GM19025 (cell line): ENCODE results near the gene HPDL.
"Not testable (repeated sequence)": the region's sequence is repeated elsewhere in the genome, so short reads cannot be mapped to it uniquely, and the experiment has no call there.

ENCODE experiments used
- ATAC-seq: cut with Tn5 transposase; IDR thresholded peaks from one replicate; pipeline ENCODE4 v1.9.1; 2021; ENCODE audit warnings: mild to moderate bottlenecking, low read depth, moderate library complexity; ENCODE audit not compliant: unreplicated experiment

Gene HPDL

GRCh38 chr1:45326627-45327623 is at the start of gene HPDL:
Gene HPDL (plus strand): TSS chr1:45326895. CDS start chr1:45327149, 254 bp downstream.
- no peak for ATAC-seq

DNA sequence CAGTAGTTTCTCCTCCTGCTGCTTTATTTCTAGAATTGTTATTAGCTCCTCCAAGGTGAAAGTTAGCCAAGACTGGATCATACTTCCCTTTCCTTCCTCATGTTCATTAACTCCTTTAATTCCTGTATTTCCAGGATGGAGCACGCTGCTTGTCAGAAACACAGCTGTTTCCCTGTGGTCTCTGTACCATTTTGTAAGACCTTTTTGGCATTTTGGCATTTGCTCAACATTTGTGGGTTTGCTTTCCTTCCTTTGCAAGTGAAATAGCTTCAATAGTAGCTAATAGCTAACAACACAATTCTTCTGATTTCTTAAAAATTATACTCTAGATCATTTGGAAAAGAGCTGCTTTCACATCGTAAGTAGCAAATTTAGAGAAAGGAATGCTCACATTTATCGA is 44.3 kb upstream of the HPDL start:
- no peak for ATAC-seq

GRCh38 chr1:45284858-45285257 is 41.8 kb upstream of the HPDL start:
- not testable (repeated sequence) for ATAC-seq

DNA sequence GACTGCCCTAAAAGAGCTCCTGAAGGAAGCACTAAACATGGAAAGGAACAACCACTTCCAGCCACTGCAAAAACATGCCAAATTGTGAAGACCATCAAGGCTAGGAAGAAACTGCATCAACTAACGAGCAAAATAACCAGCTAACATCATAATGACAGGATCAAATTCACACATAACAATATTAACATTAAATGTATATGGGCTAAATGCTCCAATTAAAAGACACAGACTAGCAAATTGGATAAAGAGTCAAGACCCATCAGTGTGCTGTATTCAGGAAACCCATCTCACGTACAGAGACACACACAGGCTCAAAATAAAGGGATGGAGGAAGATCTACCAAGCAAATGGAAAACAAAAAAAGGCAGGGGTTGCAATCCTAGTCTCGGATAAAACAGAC is 40.2 kb upstream of the HPDL start:
- not testable (repeated sequence) for ATAC-seq

GRCh38 chr1:45291002-45291401 is 35.7 kb upstream of the HPDL start:
- ATAC-seq, result not testable (repeated sequence)

GRCh38 chr1:45291716-45292115 is 35.0 kb upstream of the HPDL start:
- no peak for ATAC-seq

DNA sequence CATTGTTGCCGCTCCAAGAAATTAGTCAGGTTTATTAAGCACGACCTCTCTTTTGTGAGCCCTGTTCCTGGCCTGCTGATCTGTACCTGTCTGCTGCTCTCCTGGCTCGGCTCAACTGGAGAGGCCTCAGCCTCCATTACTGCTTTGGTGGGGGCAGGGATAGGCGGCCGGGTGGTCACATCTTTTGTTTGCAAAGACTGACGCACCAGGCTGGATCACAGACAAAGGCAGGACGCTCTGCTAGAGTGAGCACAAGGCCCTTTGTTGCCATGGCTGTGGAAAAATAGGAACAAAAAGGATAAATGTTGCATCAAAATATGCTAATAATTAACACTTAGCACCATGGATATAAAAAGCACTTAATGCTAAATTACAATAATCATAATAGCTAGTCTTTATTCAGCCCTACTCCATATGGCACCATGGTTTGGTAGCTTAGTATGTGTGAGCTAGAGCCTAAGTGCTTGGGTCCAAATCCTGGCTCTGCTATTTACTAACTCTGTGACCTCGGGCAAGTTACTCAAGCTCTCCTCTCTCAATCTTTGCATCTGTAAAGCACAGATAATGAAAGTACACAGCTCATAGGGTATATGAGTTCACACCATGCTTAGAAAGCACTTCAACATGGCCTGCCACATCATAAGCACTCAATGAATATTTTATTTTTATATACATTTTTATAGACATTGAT is 28.9 kb upstream of the HPDL start:
- ATAC-seq, result no peak

DNA sequence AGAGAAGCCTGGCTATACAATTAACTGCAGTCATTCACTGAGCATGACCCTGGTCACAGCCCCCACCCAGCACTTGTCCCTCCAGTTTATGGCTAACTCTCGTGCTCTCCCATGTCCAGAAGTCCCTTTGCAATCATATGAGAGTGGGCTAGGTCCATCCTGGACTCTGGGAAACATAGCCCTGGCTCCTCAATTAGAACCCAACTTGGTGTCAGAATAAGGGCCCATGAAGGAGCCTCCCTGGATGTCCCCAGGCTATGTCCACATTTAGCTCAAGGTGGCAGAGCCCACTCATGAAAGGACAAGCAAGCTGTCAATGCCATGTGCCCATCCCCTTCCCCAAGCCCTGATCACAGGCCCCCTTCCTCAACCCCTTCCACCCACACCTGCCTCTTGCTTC is 27.4 kb upstream of the HPDL start:
- no peak for ATAC-seq

GRCh38 chr1:45299981-45300668 is 26.6 kb upstream of the HPDL start:
- no peak for ATAC-seq

DNA sequence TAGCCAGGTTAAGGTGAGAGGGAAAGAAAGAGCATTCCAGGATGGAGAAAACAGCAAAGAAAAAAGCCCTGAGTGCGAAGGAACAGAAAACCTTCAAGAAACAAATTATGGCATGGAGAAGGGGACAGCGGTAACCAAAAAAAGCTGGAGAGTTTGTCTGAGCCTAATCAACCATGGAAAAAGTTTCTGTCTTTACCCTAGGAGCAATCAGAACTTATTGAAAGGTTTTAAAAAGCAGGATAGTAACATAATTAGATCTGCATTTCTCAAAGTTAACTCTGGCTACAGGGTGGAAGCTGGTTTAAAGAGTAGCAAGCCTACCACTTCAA is 26.1 kb upstream of the HPDL start:
- ATAC-seq, result no peak

- ATAC-seq, result no peak
Measured at GRCh38 chr1:45302505-45303150, 24.1 kb upstream of the HPDL start.

GRCh38 chr1:45303520-45304310 is 23.0 kb upstream of the HPDL start:
- peak; percentile 63 for ATAC-seq

DNA sequence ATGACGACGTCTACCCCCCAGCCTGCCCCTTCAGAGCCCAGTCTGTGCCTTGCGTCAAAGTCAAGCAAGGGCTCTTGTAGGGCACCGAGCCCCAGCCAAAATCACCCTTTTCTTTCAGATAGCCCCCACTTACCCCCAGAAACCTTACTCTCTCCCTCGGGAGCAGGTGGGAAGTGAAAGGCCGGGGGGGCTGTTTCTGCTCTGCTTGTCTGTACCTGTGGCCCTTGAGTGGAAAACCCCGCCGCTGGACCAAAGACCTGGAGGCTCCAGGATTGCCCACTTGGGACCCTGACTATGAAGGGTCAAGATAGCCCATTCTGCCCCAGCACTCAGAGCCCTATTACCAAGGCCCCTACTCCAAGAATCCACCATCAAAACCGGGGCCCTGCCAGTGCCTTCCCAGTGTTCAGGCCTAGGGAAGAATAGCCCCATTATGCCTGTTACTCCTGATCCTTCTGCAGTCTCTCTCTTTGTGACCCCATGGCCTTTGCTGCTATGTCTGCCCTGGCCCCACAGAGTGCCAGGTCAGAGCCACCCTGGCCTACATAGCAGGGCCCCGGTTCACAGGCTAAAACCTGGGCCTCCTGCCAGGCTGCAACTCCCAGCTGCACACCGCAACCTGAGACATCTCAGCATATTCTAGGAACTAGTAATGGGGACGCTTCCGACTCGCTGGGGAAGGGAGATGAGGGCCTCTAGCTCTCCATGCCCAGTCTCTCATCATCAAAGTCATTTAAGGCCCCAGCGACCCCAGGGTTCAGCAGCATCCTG is 22.2 kb upstream of the HPDL start:
- no peak for ATAC-seq

DNA sequence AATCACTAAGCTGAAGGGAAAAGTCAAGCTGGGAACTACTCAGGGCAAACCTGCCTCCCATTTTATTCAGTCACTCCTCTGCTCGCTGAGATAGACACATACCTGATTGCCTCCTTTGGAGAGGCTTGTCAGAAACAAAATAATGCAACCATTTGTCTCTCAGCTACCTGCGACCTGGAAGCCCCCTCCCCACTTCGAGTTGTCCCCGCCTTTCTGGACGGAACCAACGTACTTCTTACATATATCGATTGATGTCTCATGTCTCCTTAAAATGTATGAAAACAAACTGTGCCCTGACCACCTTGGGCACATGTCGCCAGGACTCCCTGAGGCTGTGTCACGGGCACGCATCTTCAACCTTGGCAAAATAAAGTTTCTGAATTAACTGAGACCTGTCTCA is 21.5 kb upstream of the HPDL start:
- no peak for ATAC-seq

DNA sequence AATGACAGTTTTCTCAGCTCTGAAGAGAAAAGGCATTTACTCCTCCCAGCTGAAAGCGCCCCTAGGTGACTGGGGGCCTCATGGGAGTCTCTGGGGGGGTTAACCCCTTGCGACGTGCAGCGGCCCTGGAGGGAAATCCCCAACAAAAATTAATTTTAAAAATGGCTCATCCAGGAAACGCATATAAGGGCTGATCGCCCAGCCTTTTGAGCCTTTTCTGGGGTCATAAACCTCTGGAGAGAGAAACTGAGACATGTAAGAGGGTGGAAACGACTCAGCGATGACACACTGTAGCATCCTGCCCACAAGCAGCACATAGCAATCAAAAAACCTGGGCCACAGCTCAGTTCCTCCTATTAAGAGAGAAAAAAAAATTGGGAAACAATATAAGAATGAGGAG is 20.4 kb upstream of the HPDL start:
- ATAC-seq, result no peak

- ATAC-seq, result no peak
Measured at GRCh38 chr1:45306905-45307304, 19.8 kb upstream of the HPDL start.

GRCh38 chr1:45314266-45314665 is 12.4 kb upstream of the HPDL start:
- no peak for ATAC-seq

DNA sequence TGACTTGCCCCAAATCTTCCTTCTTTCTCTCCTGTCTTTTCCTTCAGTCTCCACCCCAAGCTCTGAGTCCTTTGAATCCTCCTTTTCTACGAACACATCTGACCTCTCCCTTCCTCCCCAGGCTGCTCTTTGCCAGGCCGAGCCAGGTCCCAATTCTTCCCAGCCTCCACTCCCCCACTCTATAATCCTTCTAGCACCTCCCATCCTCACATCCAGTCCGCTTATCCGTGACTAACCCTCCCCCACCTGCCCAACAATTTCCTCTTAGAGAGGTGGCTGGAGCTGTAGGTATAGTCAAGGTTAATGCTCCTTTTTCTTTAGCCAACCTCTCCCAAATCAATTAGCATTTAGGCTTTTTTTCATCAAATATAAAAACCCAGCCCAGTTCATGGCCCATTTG is 9.5 kb upstream of the HPDL start:
- no peak for ATAC-seq

DNA sequence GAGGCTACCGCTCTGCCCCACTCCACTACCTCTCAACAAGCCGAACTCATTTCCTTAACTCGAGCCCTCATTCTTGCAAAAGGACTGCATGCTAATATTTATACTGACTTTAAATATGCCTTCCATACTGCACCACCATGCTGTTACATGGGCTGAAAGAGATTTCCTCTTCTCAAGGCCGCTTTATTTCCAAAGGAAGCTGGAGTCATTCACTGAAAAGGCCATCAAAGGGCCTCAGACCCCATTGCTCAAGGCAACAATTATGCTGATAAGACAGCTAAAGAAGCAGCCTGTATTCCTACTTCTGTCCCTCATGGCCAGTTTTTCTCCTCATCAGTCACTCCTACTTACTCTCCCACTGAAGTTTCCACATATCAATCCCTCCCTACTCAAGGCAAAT is 6.9 kb upstream of the HPDL start:
- ATAC-seq, result no peak
